ENCODE data around the gene CADM2. TPM values are rescaled to one million over a fixed set of nuclear protein-coding genes. Genes with fewer than 3 reads are reported as not detected.
A peak's percentile ranks its signal among the peaks of the same experiment; 100 is the strongest.

CADM2 gene
- polyA plus RNA-seq, 1 donor from 2014 or later, result 4.5 TPM

- Histone ChIP-seq H3K9me3 (ENCODE audit: low read length) (no peaks in the 10 kb centered on the region), H3K4me3 (ENCODE audit: low read length) (no peak overlapping the region), H3K4me2 (ENCODE audit: low read length) (no peak overlapping the region), H3K27ac (ENCODE audit: low read length) (no peak overlapping the region), H3K36me3 (ENCODE audit: insufficient read depth, low read length) (no peaks in the 10 kb centered on the region), H3K27me3 (ENCODE audit: insufficient read depth, low read depth, low read length) (no peaks in the 10 kb centered on the region), H3F3A (ENCODE audit: insufficient read depth, low read length, poor library complexity, severe bottlenecking) (no peaks in the 10 kb centered on the region), H3K9ac (ENCODE audit: low read length) (no peak overlapping the region), H3K9me2 (ENCODE audit: insufficient read depth, low read length) (no peaks in the 10 kb centered on the region), H4K20me1 (ENCODE audit: insufficient read depth) (no peaks in the 10 kb centered on the region), H2AFZ (ENCODE audit: low read depth, low read length) (no peak overlapping the region), H3K79me2 (replicated peaks; ENCODE audit: insufficient read depth, low read length) (no peaks in the 10 kb centered on the region)
- no peak for TF ChIP-seq POLR2AphosphoS5 (IDR thresholded peaks at IDR 0.05)
Measured at GRCh38 chr3:85426121-85426520, 467.3 kb downstream of the CADM2 start.

DNA sequence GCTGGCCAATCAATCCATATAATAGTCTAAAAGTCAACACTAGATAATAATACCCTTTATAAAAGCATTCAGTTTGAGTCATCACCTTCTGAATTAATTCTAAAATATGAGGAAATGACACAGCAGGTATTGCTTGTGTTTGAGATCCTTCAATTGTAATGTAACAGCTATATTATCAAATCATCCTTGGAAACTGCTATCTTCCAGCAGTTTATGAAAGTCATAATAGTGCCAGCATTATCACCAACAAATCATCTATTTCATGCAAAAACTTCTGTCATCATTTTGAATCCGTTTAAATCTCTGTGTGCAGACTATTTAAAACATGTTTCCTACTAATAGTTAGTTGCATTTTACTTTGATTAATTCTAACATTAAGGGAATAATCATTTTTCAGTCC is 468.7 kb downstream of the CADM2 start:
- Histone ChIP-seq H3K9ac (ENCODE audit: low read length) (no peak overlapping the region), H3K27ac (ENCODE audit: low read length) (no peak overlapping the region), H3K36me3 (ENCODE audit: insufficient read depth, low read length) (no peaks in the 10 kb centered on the region), H4K20me1 (ENCODE audit: insufficient read depth) (no peaks in the 10 kb centered on the region), H3K4me3 (ENCODE audit: low read length) (no peak overlapping the region), H3K4me2 (ENCODE audit: low read length) (no peak overlapping the region), H3K27me3 (ENCODE audit: insufficient read depth, low read depth, low read length) (no peaks in the 10 kb centered on the region), H3K9me3 (ENCODE audit: low read length) (no peaks in the 10 kb centered on the region), H2AFZ (ENCODE audit: low read depth, low read length) (no peak overlapping the region), H3K79me2 (replicated peaks; ENCODE audit: insufficient read depth, low read length) (no peaks in the 10 kb centered on the region), H3F3A (ENCODE audit: insufficient read depth, low read length, poor library complexity, severe bottlenecking) (no peaks in the 10 kb centered on the region), H3K9me2 (ENCODE audit: insufficient read depth, low read length) (no peaks in the 10 kb centered on the region)
- peak; percentile 88 for TF ChIP-seq EP300 (conservative IDR thresholded peaks at IDR 0.05; ENCODE audit: poor library complexity, severe bottlenecking)
- TF ChIP-seq REST (IDR thresholded peaks at IDR 0.05; ENCODE audit: borderline replicate concordance), result no peak
- TF ChIP-seq POLR2AphosphoS5 (IDR thresholded peaks at IDR 0.05), result peak; percentile 92

DNA sequence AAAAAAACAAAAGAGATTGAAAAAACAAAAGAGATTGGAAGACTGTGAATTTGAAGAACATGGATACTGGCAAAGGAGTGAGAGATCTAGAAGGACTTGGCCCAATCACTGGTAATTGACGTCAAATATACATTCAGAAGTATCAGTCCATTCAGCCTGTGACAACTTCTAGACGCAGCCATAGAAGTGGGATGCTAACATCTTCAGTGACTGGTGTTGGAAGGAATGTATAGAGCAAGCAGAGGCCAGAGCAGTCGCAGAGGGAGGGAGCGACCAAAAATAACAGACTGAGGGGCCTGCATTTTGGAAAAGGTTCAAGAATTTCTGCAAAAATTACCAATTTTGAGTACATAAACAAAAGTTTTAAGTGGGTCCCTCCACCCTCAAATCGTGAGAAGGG is 473.3 kb downstream of the CADM2 start:
- Histone ChIP-seq H3F3A (ENCODE audit: insufficient read depth, low read length, poor library complexity, severe bottlenecking) (no peaks in the 10 kb centered on the region), H3K9ac (ENCODE audit: low read length) (no peak overlapping the region), H3K9me3 (ENCODE audit: low read length) (no peaks in the 10 kb centered on the region), H3K4me2 (ENCODE audit: low read length) (no peak overlapping the region), H4K20me1 (ENCODE audit: insufficient read depth) (no peaks in the 10 kb centered on the region), H3K4me3 (ENCODE audit: low read length) (no peak overlapping the region), H2AFZ (ENCODE audit: low read depth, low read length) (no peak overlapping the region), H3K27me3 (ENCODE audit: insufficient read depth, low read depth, low read length) (no peaks in the 10 kb centered on the region), H3K9me2 (ENCODE audit: insufficient read depth, low read length) (no peaks in the 10 kb centered on the region), H3K27ac (ENCODE audit: low read length) (no peak overlapping the region), H3K79me2 (replicated peaks; ENCODE audit: insufficient read depth, low read length) (no peaks in the 10 kb centered on the region), H3K36me3 (ENCODE audit: insufficient read depth, low read length) (no peaks in the 10 kb centered on the region)
- TF ChIP-seq EP300 (conservative IDR thresholded peaks at IDR 0.05; ENCODE audit: poor library complexity, severe bottlenecking) (no peak), MXI1 (conservative IDR thresholded peaks at IDR 0.05; ENCODE audit: poor library complexity, severe bottlenecking) (no peak), CTCF (IDR thresholded peaks at IDR 0.05; ENCODE audit: poor library complexity, severe bottlenecking) (no peak), SMC3 (conservative IDR thresholded peaks at IDR 0.05; ENCODE audit: poor library complexity) (no peak), POLR2AphosphoS5 (IDR thresholded peaks at IDR 0.05) (no peak), REST (IDR thresholded peaks at IDR 0.05; ENCODE audit: borderline replicate concordance) (no peak), EZH2 (IDR thresholded peaks at IDR 0.05; ENCODE audit: borderline replicate concordance, insufficient read depth, low read length, poor library complexity, severe bottlenecking) (no peak), RAD21 (conservative IDR thresholded peaks at IDR 0.05) (no peak), TAF1 (IDR thresholded peaks at IDR 0.05; ENCODE audit: low read depth) (no peak)

Measured in neural cell (in vitro differentiated cells).